HG02623 (cell line): ENCODE measurements around the gene PRKG1.

Experiments used
- ATAC-seq: cut with Tn5 transposase; IDR thresholded peaks from one replicate; pipeline ENCODE4 v1.9.1; 2021; ENCODE audit warnings: moderate library complexity; ENCODE audit not compliant: unreplicated experiment

PRKG1 gene

GRCh38 chr10:52265131-52265926 is 1191.0 kb downstream of the PRKG1 start:
- no peak for ATAC-seq

DNA sequence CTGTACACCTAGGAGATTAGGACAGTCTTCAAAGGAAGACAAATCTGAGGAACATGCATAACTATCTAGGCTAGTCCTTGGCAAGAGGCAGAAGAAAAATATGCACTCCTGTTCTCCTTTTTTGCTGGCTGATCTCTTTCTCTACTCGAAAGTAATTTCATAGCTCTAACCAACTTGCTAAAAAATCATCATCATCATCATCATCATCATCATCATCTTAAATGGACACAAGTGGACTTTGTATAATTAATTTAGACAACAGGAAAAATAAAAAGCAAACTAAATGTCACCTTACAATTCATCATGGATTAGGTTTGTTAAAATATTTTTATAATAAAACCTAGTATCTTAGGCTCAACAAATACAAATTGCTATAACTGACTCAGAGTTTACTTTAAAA is 1192.6 kb downstream of the PRKG1 start:
- ATAC-seq, result no peak

DNA sequence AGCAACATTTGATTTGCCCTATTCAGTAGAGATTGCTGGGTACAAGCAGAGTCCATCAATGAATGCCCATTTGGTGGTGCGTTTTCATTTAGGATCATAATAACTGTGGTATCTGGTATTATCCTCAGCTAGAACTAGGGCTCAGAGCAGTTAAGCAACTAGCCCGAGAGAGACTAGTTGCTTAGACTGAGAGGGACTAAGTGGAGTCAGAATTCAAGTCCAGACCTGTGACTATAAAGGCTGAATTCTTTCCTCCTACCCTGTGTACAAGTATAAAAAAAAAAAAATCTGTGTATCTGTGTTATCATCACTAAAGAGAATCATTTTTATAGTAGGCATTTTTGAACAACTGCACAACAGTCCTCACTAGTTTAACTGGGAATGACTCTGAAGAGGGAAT is 1194.5 kb downstream of the PRKG1 start:
- no peak for ATAC-seq

GRCh38 chr10:52269233-52269632 is 1194.9 kb downstream of the PRKG1 start:
- ATAC-seq, result no peak

GRCh38 chr10:52276163-52276562 is 1201.9 kb downstream of the PRKG1 start:
- no peak for ATAC-seq

DNA sequence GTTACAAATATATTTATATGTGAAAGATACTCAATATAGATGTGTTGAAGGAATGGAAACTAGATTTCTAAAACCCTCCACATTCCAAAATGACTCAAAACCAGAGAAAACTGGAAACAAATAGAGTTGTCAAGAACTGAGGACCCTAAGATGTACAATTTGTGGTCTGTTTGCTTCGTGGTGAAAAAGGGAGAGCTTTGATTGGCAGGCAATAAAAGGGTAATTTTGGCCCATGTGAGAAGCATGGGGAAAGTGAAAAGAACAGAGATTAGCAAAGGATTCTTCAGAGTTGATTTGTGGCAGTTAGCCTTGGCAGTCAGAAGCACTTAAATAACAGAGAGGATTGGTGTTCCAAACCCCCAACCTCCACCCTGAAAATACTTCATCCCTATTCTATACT is 1202.7 kb downstream of the PRKG1 start:
- no peak for ATAC-seq

DNA sequence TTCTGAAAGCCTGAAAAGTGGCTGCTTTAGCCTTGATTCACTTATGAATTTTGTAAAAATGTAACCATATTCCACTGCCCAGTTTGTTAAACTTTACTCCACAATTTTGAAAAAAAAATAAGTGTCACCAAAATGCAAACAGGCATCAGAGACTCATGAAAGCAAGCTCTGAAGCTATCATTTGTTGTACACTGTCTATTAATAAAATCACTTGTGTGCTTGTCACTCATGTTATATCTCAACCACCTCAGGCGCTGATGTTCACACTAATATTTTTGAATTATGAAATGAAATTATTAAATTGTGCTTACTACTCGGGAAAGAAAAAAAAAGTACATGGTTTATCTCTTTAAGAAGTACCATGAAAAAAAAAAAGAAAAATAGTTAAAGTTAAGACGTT is 1205.3 kb downstream of the PRKG1 start:
- ATAC-seq, result no peak

GRCh38 chr10:52280051-52280450 is 1205.8 kb downstream of the PRKG1 start:
- no peak for ATAC-seq

DNA sequence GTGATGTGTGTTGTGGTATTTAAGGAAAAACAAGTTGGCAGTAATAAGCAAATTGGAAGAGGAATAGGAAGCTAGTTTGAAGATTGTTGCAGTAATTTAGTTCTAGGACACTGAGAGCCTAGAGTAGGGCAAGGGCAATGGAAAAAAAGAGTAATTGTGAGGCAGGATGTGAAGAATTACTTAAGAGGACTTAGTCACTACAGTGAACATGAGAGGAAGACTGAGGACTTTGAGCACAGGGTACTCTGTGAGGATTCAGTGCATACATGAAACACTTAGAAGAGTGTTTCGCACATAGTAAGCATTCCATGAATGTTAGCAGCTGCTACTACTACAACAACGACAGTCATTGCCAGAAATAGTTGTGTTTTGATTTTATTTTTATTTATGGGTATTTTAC is 1208.9 kb downstream of the PRKG1 start:
- no peak for ATAC-seq

- peak; percentile 53 for ATAC-seq
Measured at GRCh38 chr10:52284416-52285013, 1210.2 kb downstream of the PRKG1 start.

- ATAC-seq, result no peak
Measured at GRCh38 chr10:52287866-52288265, 1213.6 kb downstream of the PRKG1 start.

DNA sequence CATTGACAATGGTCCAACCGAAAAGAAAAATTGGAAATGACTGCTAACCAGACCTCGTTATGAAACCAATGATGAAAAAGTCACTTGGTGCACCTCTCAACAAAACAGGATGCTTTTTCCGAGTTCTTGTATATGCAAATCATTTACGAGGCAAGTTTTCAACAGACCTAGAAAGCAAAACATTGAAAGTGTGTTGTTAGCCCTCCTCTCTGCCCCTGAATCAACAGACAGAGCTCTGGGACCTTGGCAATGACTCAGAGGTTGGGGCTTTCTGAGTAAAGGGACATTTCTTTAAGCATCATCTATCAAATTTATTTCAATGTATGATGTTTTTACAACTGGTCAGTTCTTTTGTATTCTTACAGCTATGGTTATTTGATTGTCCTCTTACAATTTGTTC is 1223.5 kb downstream of the PRKG1 start:
- no peak for ATAC-seq

GRCh38 chr10:52300599-52301277 is 1226.5 kb downstream of the PRKG1 start:
- no peak for ATAC-seq

- peak; percentile 93 for ATAC-seq
Measured at GRCh38 chr10:52308251-52309031, 1234.2 kb downstream of the PRKG1 start.

DNA sequence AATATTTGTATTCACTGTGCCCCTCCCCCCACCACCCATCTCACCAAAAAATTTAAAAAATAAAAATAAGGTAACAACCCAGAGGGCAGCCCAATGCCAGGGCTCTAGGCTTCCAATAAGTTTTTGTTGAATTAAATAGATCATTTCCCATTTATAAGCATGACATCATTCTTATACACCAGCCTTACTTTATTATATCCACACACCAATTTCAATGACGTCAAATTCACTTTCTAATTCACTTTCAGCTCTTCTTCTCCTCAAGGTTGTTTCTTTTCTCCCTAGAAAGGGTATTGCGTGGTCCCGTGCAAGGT is 1238.6 kb downstream of the PRKG1 start:
- ATAC-seq, result no peak

DNA sequence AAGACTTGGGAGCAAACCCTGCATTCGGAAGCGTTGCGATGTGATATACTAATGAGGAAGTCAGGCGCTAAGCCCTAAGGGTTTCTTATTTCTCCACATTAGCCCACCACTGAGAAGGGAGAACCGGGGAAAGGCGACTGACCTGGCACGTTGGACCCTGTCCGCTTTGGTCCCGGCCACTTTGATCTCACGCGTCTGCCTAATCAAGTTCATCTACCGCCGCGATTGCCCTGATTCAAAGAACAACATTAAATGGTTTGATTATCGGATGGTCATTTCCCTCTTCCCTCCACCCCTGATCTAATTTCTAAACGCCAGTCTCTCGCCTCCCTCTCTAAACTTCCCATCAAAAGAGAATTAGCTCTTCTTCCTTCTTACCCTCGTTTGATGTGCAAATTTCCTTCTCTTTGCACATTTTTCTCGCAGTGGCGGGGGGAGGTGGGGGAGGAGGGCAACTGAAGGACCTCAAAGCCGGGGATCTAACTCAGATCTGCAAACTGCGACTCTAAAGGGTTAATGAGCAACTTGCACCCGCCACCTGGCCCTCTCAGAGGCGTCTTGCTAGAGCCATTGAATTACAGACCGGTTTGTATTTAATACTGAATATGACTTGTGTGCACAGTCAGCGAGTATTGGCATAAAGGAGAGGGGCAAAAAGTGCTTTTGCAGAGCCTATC is 1239.1 kb downstream of the PRKG1 start:
- no peak for ATAC-seq

DNA sequence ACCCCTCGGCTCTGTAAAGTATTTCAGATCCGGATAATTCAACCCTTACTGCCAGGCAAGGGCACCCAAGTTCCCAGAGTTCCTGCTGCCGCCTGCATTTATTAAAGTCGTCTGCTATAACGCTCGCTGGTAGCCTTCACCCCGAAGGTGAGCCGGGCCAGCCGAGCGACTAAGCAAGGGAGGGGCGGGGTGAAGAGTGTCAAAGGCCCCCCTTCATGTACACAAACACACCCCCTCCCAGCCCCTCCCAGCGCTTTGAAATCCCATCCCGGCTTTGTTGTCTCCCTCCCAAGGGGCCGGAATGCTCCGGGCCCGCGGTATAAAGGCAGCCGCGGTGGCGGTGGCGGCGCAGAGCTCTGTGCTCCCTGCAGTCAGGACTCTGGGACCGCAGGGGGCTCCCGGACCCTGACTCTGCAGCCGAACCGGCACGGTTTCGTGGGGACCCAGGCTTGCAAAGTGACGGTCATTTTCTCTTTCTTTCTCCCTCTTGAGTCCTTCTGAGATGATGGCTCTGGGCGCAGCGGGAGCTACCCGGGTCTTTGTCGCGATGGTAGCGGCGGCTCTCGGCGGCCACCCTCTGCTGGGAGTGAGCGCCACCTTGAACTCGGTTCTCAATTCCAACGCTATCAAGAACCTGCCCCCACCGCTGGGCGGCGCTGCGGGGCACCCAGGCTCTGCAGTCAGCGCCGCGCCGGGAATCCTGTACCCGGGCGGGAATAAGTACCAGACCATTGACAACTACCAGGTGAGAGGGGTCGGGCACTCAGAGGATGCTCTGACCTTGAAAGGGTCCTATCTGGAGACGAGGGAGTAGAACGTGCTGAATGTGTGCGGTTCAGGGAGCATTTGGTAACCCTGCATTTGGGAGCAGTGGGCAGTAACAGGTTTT is 1239.9 kb downstream of the PRKG1 start, which contains the start of gene DKK1:
Gene DKK1, plus strand, starts transcription at position 349 of the 889 bp plus-strand sequence. Its CDS starts 154 bp downstream, at position 503.
- no peak for ATAC-seq

DNA sequence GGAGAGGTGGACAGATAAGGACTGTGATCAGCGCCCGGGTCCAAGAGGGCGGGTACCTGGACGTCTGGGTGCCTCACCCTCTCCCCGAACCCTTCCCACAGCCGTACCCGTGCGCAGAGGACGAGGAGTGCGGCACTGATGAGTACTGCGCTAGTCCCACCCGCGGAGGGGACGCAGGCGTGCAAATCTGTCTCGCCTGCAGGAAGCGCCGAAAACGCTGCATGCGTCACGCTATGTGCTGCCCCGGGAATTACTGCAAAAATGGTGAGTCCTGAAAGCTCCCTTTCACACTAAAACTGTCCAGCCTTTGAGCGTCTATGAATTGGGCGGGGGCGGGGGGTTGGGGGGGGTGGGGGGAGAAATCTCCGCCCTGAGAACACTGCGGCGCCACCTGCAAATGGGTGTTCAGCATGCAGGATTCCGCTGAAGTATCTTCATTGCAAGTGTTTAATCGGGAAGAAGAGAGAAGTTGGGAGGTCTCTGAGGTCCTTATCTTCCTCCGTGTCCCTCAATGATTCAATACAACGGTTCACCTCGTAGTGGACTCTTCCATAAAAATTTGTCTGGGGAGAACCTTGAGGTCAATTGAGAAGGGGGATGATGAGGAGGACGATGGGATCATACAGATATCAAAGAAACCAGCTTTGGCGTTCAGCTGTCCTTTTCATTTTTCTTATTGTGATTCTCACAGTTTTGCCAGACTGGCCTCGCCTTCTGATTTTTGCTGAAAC is 1240.7 kb downstream of the PRKG1 start:
- no peak for ATAC-seq

DNA sequence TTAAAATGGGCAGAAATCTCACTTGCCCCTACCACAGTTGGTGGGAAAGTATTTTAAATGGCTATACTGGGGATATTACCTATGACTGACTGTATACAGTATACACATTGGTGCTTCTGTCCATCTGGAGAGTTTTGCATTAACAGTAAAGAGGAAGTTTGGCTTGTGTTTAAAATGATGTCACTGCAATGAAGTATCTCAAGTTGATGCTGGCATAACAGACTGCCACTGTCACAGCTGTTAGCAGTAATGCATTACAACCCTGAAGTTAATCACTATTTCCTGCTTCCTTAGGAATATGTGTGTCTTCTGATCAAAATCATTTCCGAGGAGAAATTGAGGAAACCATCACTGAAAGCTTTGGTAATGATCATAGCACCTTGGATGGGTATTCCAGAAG is 1241.7 kb downstream of the PRKG1 start:
- no peak for ATAC-seq
